Caco-2 (cell line): ENCODE results near the gene RAD23B. TPM values are rescaled to one million over a fixed set of nuclear protein-coding genes. Genes with fewer than 3 reads are reported as not detected.

Source experiments
- BruUV-seq: library from RNA; stranded (reverse); fragments of 400-500 nt; replicated peaks from 2 replicates; lab custom pipeline; 2021; lab: Mats Ljungman, UMichigan
- CTCF ChIA-PET: fragments of 300-600 bp; sonication (Branson Sonifier 250); formaldehyde crosslinking; loops from one replicate; lab custom pipeline; 2022; ENCODE audit warnings: antibody characterized with exemption; lab: Charles Lee
- POLR2A ChIA-PET: fragments of 300-600 bp; sonication (Branson Sonifier 250); formaldehyde crosslinking; loops from one replicate; lab custom pipeline; 2022; ENCODE audit warnings: antibody characterized with exemption; lab: Charles Lee
- DNase-seq, 2 experiments: peaks; one replicate each; pipeline versions ENCODE4 v3.0.0 to v3.0.0-alpha.2; 2020 to 2022
- H3K27me3 ChIP-seq: replicated peaks from 2 replicates; pipeline ENCODE4 v1.6.0; 2011; ENCODE audit warnings: low read length; ENCODE audit not compliant: control insufficient read depth, insufficient read depth
- H3K36me3 ChIP-seq: 2 replicates; pipeline ENCODE4 v1.5.1; 2011; ENCODE audit warnings: low read length; ENCODE audit not compliant: control insufficient read depth, insufficient read depth
- H3K4me1 ChIP-seq: fragments of 250-450 bp; sonication (Bioruptor Pico); 2 replicates; pipeline ENCODE4 v1.5.1; 2020; ENCODE audit warnings: mild to moderate bottlenecking
- H3K4me3 ChIP-seq: 2 replicates; pipeline ENCODE4 v1.5.1; 2011; ENCODE audit warnings: low read depth, mild to moderate bottlenecking, control low read depth, low read length
- H3K9me3 ChIP-seq: fragments of 250-450 bp; sonication (Bioruptor Pico); 2 replicates; pipeline ENCODE4 v1.5.1; 2020; ENCODE audit warnings: mild to moderate bottlenecking, moderate library complexity
- H3K27ac Mint-ChIP-seq: one replicate; pipeline ENCODE4 v1.8.0; 2022; ENCODE audit warnings: mixed read lengths; ENCODE audit not compliant: unreplicated experiment
- H3K27me3 Mint-ChIP-seq: one replicate; pipeline ENCODE4 v1.8.0; 2022; ENCODE audit warnings: mixed read lengths; ENCODE audit not compliant: insufficient read depth, unreplicated experiment
- H3K36me3 Mint-ChIP-seq: one replicate; pipeline ENCODE4 v1.8.0; 2022; ENCODE audit warnings: mild to moderate bottlenecking, mixed read lengths; ENCODE audit not compliant: insufficient read depth, unreplicated experiment
- H3K4me1 Mint-ChIP-seq: one replicate; pipeline ENCODE4 v1.8.0; 2022; ENCODE audit warnings: low read depth, mixed read lengths; ENCODE audit not compliant: unreplicated experiment
- H3K4me3 Mint-ChIP-seq: one replicate; pipeline ENCODE4 v1.8.0; 2022; ENCODE audit warnings: mild to moderate bottlenecking, moderate library complexity, mixed read lengths; ENCODE audit not compliant: unreplicated experiment
- H3K9me3 Mint-ChIP-seq: one replicate; pipeline ENCODE4 v1.8.0; 2022; ENCODE audit warnings: mixed read lengths; ENCODE audit not compliant: unreplicated experiment
- intact Hi-C: fragments of 100-400 bp; cut with micrococcal nuclease; formaldehyde crosslinking; loops from one replicate; pipeline ENCODE4 v1.10.0; 2022; ENCODE audit not compliant: unreplicated experiment
- total RNA-seq: library from RNA; stranded (reverse); gene quantifications from 2 replicates; pipeline ENCODE4 v1.2.3, GENCODE V29; 2022
- TF ChIP-seq, protein P1 (sequence below), 2 experiments: fragments of 200-600 bp in 1 of 2; IDR thresholded peaks; 1 replicate in 1 of 2; 2 replicates in 1 of 2; pipeline versions ENCODE4 v1.5.1 to v1.8.0; 2011 to 2022; ENCODE audit warnings: antibody characterized with exemption in 1 of 2, control low read depth in 1 of 2, inconsistent platforms in 1 of 2, low read depth in 1 of 2, low read length in 1 of 2, mild to moderate bottlenecking in 1 of 2, moderate library complexity in 1 of 2; ENCODE audit not compliant: insufficient read depth in 1 of 2, severe bottlenecking in 1 of 2, unreplicated experiment in 1 of 2

The RAD23B gene
- total RNA-seq, 1 experiment from 2014 or later = 188 TPM

DNA sequence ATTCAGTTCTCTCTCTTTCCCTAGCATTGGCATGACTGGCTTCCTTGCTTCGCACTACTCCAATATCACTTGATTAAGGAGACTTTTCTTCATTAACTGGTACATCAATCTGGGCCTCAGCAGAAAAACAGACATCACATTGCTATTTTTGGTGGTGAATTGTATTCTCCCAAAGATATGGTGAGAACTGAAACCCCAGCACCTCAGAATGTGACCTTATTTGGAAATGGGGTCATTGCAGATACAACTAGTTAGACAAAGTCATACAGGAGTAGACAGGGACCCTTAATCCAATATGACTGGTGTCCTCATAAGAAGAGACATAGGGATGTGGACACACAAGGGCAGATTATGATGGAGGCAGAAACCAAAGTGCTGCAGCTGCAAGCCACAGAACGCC, 7.5 kb upstream of the RAD23B start:
- Mint-ChIP-seq H3K27me3 (no peaks in the 10 kb centered on the region), H3K4me1 (peaks cover 34% of the 10 kb centered on the region)
- no TSS peak for BruUV-seq

DNA sequence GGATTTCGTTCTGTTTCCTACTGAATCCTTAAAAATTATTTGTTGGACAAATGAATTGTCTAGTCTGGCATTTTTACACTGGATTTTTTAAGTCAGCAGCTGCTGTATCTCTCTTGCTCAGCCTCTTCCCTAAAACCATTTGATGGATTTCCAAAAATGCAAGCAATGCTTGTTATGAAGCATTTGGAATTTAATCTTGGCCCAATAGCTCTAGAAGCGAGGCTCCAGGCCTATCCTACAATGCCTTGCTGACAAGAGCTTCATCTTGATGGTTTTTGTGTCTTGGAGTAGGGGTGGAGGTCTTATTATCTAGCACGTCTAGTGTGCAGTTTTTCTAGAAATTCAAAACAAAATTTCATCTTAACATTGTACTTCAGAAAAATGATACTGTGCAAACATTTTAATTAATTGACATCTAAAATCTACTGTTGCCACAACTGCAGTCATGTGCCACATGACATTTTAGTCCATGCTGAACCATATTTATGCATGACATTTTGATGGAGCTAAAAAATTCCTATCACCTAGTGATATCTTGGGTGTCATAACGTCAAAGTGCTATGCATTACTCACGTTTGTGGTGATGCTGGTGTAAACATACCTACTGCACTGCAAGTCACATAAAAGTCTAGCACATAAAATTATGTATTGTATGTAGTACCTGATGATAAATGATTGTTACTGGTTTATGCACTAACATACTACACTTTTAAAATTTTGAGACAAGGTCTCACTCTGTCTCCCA, 5.9 kb upstream of the RAD23B start:
- Mint-ChIP-seq H3K4me3 (no peak overlapping the region), H3K4me1 (peaks cover 40% of the 10 kb centered on the region), H3K27me3 (no peaks in the 10 kb centered on the region), H3K36me3 (no peaks in the 10 kb centered on the region), H3K9me3 (no peaks in the 10 kb centered on the region), H3K27ac (no peak overlapping the region)
- Histone ChIP-seq H3K27me3 (no peaks in the 10 kb centered on the region), H3K36me3 (no peaks in the 10 kb centered on the region), H3K4me3 (no peak overlapping the region), H3K9me3 (0 out of 2 replicates have a peak, but pooled peaks cover 4% of the 10 kb centered on the region), H3K4me1 (peaks cover 47% of the 10 kb centered on the region)
- ChIA-PET POLR2A (no interaction called here), CTCF (interaction anchor here (0.5 kb wide), 1 partner anchor 15 kb away, joined by 3 read pairs; no protein-coding TSS in a partner anchor)
- TF ChIP-seq, protein P1, sequence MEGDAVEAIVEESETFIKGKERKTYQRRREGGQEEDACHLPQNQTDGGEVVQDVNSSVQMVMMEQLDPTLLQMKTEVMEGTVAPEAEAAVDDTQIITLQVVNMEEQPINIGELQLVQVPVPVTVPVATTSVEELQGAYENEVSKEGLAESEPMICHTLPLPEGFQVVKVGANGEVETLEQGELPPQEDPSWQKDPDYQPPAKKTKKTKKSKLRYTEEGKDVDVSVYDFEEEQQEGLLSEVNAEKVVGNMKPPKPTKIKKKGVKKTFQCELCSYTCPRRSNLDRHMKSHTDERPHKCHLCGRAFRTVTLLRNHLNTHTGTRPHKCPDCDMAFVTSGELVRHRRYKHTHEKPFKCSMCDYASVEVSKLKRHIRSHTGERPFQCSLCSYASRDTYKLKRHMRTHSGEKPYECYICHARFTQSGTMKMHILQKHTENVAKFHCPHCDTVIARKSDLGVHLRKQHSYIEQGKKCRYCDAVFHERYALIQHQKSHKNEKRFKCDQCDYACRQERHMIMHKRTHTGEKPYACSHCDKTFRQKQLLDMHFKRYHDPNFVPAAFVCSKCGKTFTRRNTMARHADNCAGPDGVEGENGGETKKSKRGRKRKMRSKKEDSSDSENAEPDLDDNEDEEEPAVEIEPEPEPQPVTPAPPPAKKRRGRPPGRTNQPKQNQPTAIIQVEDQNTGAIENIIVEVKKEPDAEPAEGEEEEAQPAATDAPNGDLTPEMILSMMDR (IDR thresholded peaks at IDR 0.05; ENCODE audit: insufficient read depth in 1 of 2, low read depth in 1 of 2, low read length in 1 of 2, severe bottlenecking in 1 of 2, unreplicated experiment in 1 of 2) = no peak
- DNase-seq = peak in 1 of 2 experiments; percentile 51
- BruUV-seq = no TSS peak
- intact Hi-C loops = no loop called here

More for the DNA sequence above, 7.5 kb upstream of the RAD23B start:
- H3K27me3 ChIP-seq = no peaks in the 10 kb centered on the region
- peaks cover 37% of the 10 kb centered on the region for H3K4me1 ChIP-seq
- no peak for DNase-seq
- H3K9me3 ChIP-seq = 0 out of 2 replicates have a peak, but pooled peaks cover 4% of the 10 kb centered on the region
- H3K4me3 ChIP-seq = no peak overlapping the region
- TF ChIP-seq, protein P1 (IDR thresholded peaks at IDR 0.05; ENCODE audit: insufficient read depth in 1 of 2, low read depth in 1 of 2, low read length in 1 of 2, severe bottlenecking in 1 of 2, unreplicated experiment in 1 of 2) = no peak
- H3K36me3 ChIP-seq = no peaks in the 10 kb centered on the region
- ChIA-PET CTCF (no interaction called here), POLR2A (no interaction called here)
- intact Hi-C loops = no loop called here
- H3K27ac Mint-ChIP-seq = peak overlapping the region; percentile 1
- H3K36me3 Mint-ChIP-seq = no peaks in the 10 kb centered on the region
- no peak overlapping the region for H3K4me3 Mint-ChIP-seq
- no peaks in the 10 kb centered on the region for H3K9me3 Mint-ChIP-seq

DNA sequence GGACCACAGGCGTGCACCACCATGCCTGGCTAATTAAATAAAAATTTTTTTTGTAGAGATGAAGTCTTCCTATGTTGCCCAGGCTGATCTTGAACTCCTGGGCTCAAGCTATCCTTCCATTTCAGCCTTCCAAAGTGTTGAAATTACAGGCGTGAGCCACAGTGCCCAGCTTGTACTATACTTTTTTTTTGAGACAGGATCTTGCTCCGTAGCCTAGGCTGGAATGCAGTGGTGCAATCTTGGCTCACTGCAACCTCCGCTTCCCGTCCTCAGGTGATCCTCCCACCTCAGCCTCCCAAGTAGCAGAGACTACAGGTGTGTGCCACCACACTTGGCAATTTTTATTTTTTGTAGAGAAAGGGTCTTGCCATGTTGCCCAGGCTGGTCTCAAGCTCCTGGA, 5.3 kb upstream of the RAD23B start:
- CTCF ChIA-PET = no interaction called here
- Mint-ChIP-seq H3K27ac (no peak overlapping the region), H3K27me3 (no peaks in the 10 kb centered on the region), H3K9me3 (no peaks in the 10 kb centered on the region), H3K4me1 (peaks cover 44% of the 10 kb centered on the region), H3K4me3 (no peak overlapping the region), H3K36me3 (no peaks in the 10 kb centered on the region)
- POLR2A ChIA-PET = no interaction called here
- Histone ChIP-seq H3K36me3 (no peaks in the 10 kb centered on the region), H3K4me3 (no peak overlapping the region), H3K9me3 (0 out of 2 replicates have a peak, but pooled peaks cover 4% of the 10 kb centered on the region), H3K27me3 (no peaks in the 10 kb centered on the region), H3K4me1 (peaks cover 49% of the 10 kb centered on the region)
- DNase-seq = no peak
- no TSS peak for BruUV-seq
- TF ChIP-seq, protein P1 (IDR thresholded peaks at IDR 0.05; ENCODE audit: insufficient read depth in 1 of 2, low read depth in 1 of 2, low read length in 1 of 2, severe bottlenecking in 1 of 2, unreplicated experiment in 1 of 2) = no peak
- intact Hi-C loops = no loop called here
